Hepatocyte (in vitro differentiated cells): Measurements from ENCODE around the gene TBK1. TPM values are rescaled to one million over a fixed set of nuclear protein-coding genes. Genes with fewer than 3 reads are reported as not detected.

Experiments
- DNase-seq: peaks from one replicate; pipeline ENCODE4 v3.0.0-alpha.2; 2016; ENCODE audit warnings: low spot score
- H2AFZ ChIP-seq: fragments of 200-600 bp; sonication (generic); 2 replicates; pipeline ENCODE4 v1.6.0; 2016; ENCODE audit warnings: antibody characterized with exemption, mild to moderate bottlenecking
- H3K27ac ChIP-seq: fragments of 200-600 bp; sonication (generic); 2 replicates; pipeline ENCODE4 v1.5.1; 2016; ENCODE audit warnings: mild to moderate bottlenecking
- H3K27me3 ChIP-seq: fragments of 200-600 bp; sonication (generic); 2 replicates; pipeline ENCODE4 v1.6.1; 2016
- H3K36me3 ChIP-seq: fragments of 200-600 bp; sonication (generic); replicated peaks from 2 replicates; pipeline ENCODE4 v1.5.1; 2016; ENCODE audit warnings: low read depth; ENCODE audit not compliant: insufficient read depth
- H3K4me1 ChIP-seq: fragments of 200-600 bp; sonication (generic); 2 replicates; pipeline ENCODE4 v1.5.1; 2016; ENCODE audit warnings: mild to moderate bottlenecking, moderate library complexity; ENCODE audit not compliant: insufficient read depth
- H3K4me2 ChIP-seq: fragments of 200-600 bp; sonication (generic); 2 replicates; pipeline ENCODE4 v1.6.0; 2016
- H3K4me3 ChIP-seq: fragments of 200-600 bp; sonication (generic); 2 replicates; pipeline ENCODE4 v1.5.1; 2016; ENCODE audit warnings: mild to moderate bottlenecking
- H3K79me2 ChIP-seq: fragments of 200-600 bp; sonication (generic); 2 replicates; pipeline ENCODE4 v1.6.0; 2017; ENCODE audit warnings: mild to moderate bottlenecking
- H3K9me2 ChIP-seq: fragments of 200-600 bp; sonication (generic); replicated peaks from 2 replicates; pipeline ENCODE4 v1.6.0; 2017; ENCODE audit warnings: mild to moderate bottlenecking; ENCODE audit not compliant: insufficient read depth
- H3K9me3 ChIP-seq: fragments of 200-600 bp; sonication (generic); 2 replicates; pipeline ENCODE4 v1.5.1; 2016; ENCODE audit warnings: low read depth, mild to moderate bottlenecking
- H4K20me1 ChIP-seq: fragments of 200-600 bp; sonication (generic); 2 replicates; pipeline ENCODE4 v1.6.0; 2016; ENCODE audit warnings: mild to moderate bottlenecking; ENCODE audit not compliant: insufficient read depth, poor library complexity, severe bottlenecking
- EZH2 ChIP-seq: fragments of 200-600 bp; sonication (generic); IDR thresholded peaks from 2 replicates; pipeline ENCODE4 v1.6.1; 2016; ENCODE audit warnings: antibody characterized with exemption, mild to moderate bottlenecking, borderline replicate concordance
- EZH2phosphoT487 ChIP-seq: fragments of 200-600 bp; sonication (generic); IDR thresholded peaks from one replicate; pipeline ENCODE4 v1.6.1; 2018; ENCODE audit warnings: antibody characterized with exemption, mild to moderate bottlenecking, low read depth, moderate library complexity; ENCODE audit not compliant: unreplicated experiment, severe bottlenecking
- WGBS: methylation state at CpG from one replicate; pipeline ENCODE4 v1.1.6; 2016; ENCODE audit warnings: low lambda C conversion rate; ENCODE audit errors: missing lambda C conversion rate; 5-methylcytosine and 5-hydroxymethylcytosine counted together
- polyA plus RNA-seq: library from polyadenylated mRNA; unstranded; fragments of >200 nt; fragmentation: Nextera tagmentation; extraction: Ambion mirVana; gene quantifications from 2 replicates; pipeline ENCODE4 v1.2.1, GENCODE V29; 2016
- total RNA-seq: library from RNA; depleted of rRNA; stranded (reverse); fragments of >200 nt; gene quantifications from 2 replicates; pipeline ENCODE4 v1.2.3, GENCODE V29; 2014
- TF ChIP-seq, protein P1 (sequence below): fragments of 200-600 bp; sonication (generic); IDR thresholded peaks from 2 replicates; pipeline ENCODE4 v1.5.1; 2016; ENCODE audit warnings: antibody characterized with exemption, mild to moderate bottlenecking; ENCODE audit not compliant: poor library complexity

The TBK1 gene
- total and polyA plus RNA-seq, 2 experiments from 2014 or later, result 22.2 to 24.0 TPM

DNA sequence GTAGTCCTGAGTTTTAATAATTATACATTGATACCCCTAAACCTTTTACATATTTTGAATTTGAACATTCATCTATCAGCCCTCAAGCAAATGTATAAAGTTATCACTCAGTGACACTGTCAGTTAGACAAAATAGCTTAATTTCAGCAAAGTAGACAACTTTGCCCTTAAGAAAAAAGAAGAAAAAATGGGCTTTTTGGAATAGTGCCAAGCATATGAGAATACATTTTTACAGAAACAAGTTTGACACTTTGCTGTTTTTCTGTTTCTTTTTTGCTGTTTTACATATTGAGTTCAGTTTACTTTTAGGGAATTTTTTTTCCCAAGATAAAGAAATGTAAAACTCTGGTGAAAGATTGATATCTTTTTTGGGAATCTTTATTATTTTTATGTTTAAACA is 14.3 kb downstream of the TBK1 start:
- no peaks in the 10 kb centered on the region for H3K4me1 ChIP-seq
- H3K9me2 ChIP-seq, result no peaks in the 10 kb centered on the region
- H3K4me3 ChIP-seq, result no peak overlapping the region
- no peak for DNase-seq
- no peaks in the 10 kb centered on the region for H3K27me3 ChIP-seq
- no peak overlapping the region for H3K27ac ChIP-seq
- no peak overlapping the region for H3K4me2 ChIP-seq
- no peaks in the 10 kb centered on the region for H4K20me1 ChIP-seq
- no peaks in the 10 kb centered on the region for H3K36me3 ChIP-seq
- H3K79me2 ChIP-seq, result peaks cover 3% of the 10 kb centered on the region
- H3K9me3 ChIP-seq, result no peaks in the 10 kb centered on the region
- H2AFZ ChIP-seq, result no peak overlapping the region
- no peak for TF ChIP-seq EZH2phosphoT487
- TF ChIP-seq, protein P1, sequence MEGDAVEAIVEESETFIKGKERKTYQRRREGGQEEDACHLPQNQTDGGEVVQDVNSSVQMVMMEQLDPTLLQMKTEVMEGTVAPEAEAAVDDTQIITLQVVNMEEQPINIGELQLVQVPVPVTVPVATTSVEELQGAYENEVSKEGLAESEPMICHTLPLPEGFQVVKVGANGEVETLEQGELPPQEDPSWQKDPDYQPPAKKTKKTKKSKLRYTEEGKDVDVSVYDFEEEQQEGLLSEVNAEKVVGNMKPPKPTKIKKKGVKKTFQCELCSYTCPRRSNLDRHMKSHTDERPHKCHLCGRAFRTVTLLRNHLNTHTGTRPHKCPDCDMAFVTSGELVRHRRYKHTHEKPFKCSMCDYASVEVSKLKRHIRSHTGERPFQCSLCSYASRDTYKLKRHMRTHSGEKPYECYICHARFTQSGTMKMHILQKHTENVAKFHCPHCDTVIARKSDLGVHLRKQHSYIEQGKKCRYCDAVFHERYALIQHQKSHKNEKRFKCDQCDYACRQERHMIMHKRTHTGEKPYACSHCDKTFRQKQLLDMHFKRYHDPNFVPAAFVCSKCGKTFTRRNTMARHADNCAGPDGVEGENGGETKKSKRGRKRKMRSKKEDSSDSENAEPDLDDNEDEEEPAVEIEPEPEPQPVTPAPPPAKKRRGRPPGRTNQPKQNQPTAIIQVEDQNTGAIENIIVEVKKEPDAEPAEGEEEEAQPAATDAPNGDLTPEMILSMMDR, result no peak
- TF ChIP-seq EZH2, result no peak

DNA sequence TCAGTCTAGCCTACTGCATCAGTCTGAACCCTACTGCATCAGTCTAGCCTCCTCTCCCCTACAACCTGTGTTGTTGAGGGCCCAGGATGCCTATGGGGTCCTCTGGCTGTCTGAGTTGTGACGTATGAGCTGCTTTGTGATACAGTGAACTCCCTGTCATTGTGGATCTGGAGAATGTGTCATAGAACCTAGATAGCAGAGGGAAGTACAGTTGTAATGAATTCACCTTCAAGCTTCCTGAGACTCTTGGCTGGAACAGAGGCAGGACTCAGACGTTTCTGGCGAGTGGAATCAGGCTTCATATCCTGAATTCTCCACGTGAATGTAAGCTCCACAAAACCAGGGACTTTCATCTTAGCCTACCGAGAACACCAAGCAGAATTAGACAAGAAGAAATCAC is 17.0 kb downstream of the TBK1 start:
- Histone ChIP-seq H2AFZ (no peak overlapping the region), H3K4me1 (no peaks in the 10 kb centered on the region), H3K9me3 (no peaks in the 10 kb centered on the region), H4K20me1 (no peaks in the 10 kb centered on the region), H3K4me2 (no peak overlapping the region), H3K27ac (no peak overlapping the region), H3K36me3 (no peaks in the 10 kb centered on the region), H3K4me3 (no peak overlapping the region), H3K27me3 (no peaks in the 10 kb centered on the region), H3K9me2 (no peaks in the 10 kb centered on the region), H3K79me2 (peaks cover 3% of the 10 kb centered on the region)
- WGBS, result 78% methylated on average over 5 of the region's 5 CpGs
- TF ChIP-seq EZH2phosphoT487 (no peak), EZH2 (no peak)
- TF ChIP-seq, protein P1, result no peak
- no peak for DNase-seq

DNA sequence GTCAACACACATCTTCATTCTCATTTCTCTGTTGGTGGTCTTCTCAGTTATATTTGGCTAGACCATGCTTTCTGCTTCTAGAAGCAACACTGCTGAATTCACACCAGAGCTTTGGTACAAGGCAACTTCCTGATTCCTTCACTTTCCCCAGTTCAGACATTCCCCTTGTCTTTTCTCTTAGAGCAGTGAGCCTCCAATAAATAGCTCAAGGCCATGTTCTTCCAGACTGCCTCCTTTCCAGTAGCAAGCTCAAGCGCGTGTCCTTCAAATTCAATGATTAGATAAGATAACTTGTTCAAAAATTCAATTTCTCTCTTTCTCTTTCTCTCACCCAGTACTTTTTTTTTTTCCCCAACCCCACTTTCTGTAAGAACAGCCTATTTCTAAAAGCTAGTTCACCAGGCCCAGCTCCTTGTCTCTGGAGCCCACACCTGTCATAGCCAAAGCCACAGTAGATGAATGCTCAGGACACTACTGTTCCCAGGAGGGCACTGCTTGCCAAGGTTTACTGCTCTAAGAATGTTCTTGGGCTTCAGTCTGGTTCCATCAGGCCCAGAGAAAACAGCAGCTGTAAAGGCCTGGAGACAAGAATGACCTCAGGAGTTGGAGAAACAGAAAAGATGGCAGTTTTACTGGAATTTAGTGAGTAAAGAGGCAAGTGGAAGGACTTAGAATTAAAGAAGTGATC is 17.7 kb downstream of the TBK1 start:
- H3K79me2 ChIP-seq, result peaks cover 3% of the 10 kb centered on the region
- H3K4me2 ChIP-seq, result no peak overlapping the region
- DNase-seq, result no peak
- H3K27ac ChIP-seq, result no peak overlapping the region
- no peak overlapping the region for H2AFZ ChIP-seq
- 86% methylated on average over 2 of the region's 2 CpGs for WGBS
- H3K9me2 ChIP-seq, result no peaks in the 10 kb centered on the region
- H3K27me3 ChIP-seq, result no peaks in the 10 kb centered on the region
- TF ChIP-seq, protein P1, result no peak
- TF ChIP-seq EZH2phosphoT487 (no peak), EZH2 (no peak)
- no peaks in the 10 kb centered on the region for H3K9me3 ChIP-seq
- H3K4me1 ChIP-seq, result no peaks in the 10 kb centered on the region
- no peaks in the 10 kb centered on the region for H4K20me1 ChIP-seq
- no peaks in the 10 kb centered on the region for H3K36me3 ChIP-seq
- no peak overlapping the region for H3K4me3 ChIP-seq
